ENCODE results near the gene EIF5B.

- TF ChIP-seq CTCF (IDR thresholded peaks at IDR 0.05) (no peak), POLR2AphosphoS5 (IDR thresholded peaks at IDR 0.05) (no peak)
These were observed 39.2 kb upstream of the EIF5B start for GRCh38 chr2:99297994-99298393.

All from suprapubic skin (tissue), 3 donors.